Lung (tissue), 12 donors: Measurements from ENCODE around the gene FYN. TPM values are rescaled to one million over a fixed set of nuclear protein-coding genes. Genes with fewer than 3 reads are reported as not detected.

Source experiments
- ATAC-seq: fragments of 200-7000 bp; cut with Tn5 transposase; one replicate; pipeline ENCODE4 v1.9.1; 2020; ENCODE audit warnings: moderate number of reproducible peaks; ENCODE audit not compliant: insufficient read depth, low FRiP score
- DNase-seq, 3 donors: peaks; one replicate each; pipeline ENCODE4 v3.0.0-alpha.2; 2013 to 2017
- H3K27ac ChIP-seq, 2 donors: one replicate each; pipeline ENCODE4 v1.5.1; 2013; ENCODE audit warnings: mild to moderate bottlenecking in 2 of 2, moderate library complexity in 2 of 2, control low read depth in 1 of 2, inconsistent platforms in 1 of 2, low read depth in 1 of 2, low read length in 1 of 2
- H3K27me3 ChIP-seq, 3 donors: one replicate each; pipeline ENCODE4 v1.5.1; 2013; ENCODE audit warnings: low read length in 2 of 3; ENCODE audit not compliant: control insufficient read depth in 3 of 3, insufficient read depth in 3 of 3
- H3K36me3 ChIP-seq, 4 donors: one replicate each; pipeline ENCODE4 v1.5.1; 2013; ENCODE audit warnings: low read length in 4 of 4, mild to moderate bottlenecking in 1 of 4, moderate library complexity in 1 of 4; ENCODE audit not compliant: control insufficient read depth in 4 of 4, insufficient read depth in 4 of 4
- H3K4me1 ChIP-seq, 5 donors: one replicate each; pipeline ENCODE4 v1.5.1; 2013; ENCODE audit warnings: low read length in 5 of 5, mild to moderate bottlenecking in 2 of 5, moderate library complexity in 1 of 5; ENCODE audit not compliant: control insufficient read depth in 5 of 5, insufficient read depth in 5 of 5
- H3K4me3 ChIP-seq: one replicate; pipeline ENCODE4 v1.5.1; 2013; ENCODE audit warnings: mild to moderate bottlenecking, control low read depth, moderate library complexity
- H3K9ac ChIP-seq, 2 donors: one replicate each; pipeline ENCODE4 v1.5.1; 2013; ENCODE audit warnings: low read length in 2 of 2, control low read depth in 1 of 2; ENCODE audit not compliant: insufficient read depth in 1 of 2
- H3K9me3 ChIP-seq, 4 donors: one replicate each; pipeline ENCODE4 v1.5.1; 2013; ENCODE audit warnings: low read length in 3 of 4, mild to moderate bottlenecking in 1 of 4, moderate library complexity in 1 of 4; ENCODE audit not compliant: control insufficient read depth in 4 of 4, insufficient read depth in 3 of 4
- WGBS, 2 donors: extraction: QIAGEN DNeasy Blood & Tissue Kit; methylation state at CpG; one replicate each; pipeline ENCODE4 v1.1.7; 2013; 5-methylcytosine and 5-hydroxymethylcytosine counted together
- polyA plus RNA-seq, 2 donors: library from polyadenylated mRNA; stranded (reverse); fragments of 200-250 nt; gene quantifications; one replicate each; pipeline ENCODE4 v1.2.1, GENCODE V29; 2013
- total RNA-seq, 2 donors: library from RNA; depleted of rRNA in 1 of 2; stranded (reverse); fragments of >200 nt in 1 of 2; gene quantifications; one replicate each; pipeline ENCODE4 v1.2.1, GENCODE V29; 2014 to 2021
- TF ChIP-seq, protein P1 (sequence below): IDR thresholded peaks from 2 replicates; pipeline ENCODE4 v1.5.1; 2012; ENCODE audit warnings: mild to moderate bottlenecking; ENCODE audit errors: control extremely low read depth, extremely low read depth
- donor health status: control.
- donor health status: control.
- donor health status: Bipolar disorder and iron deficiency.
- donor health status: healthy.
- donor health status: DM: yes; HTN: yes; CAD: no.

The FYN gene
- total and polyA plus RNA-seq, 4 donors, result 27.3 to 157 (median 71.0) TPM

DNA sequence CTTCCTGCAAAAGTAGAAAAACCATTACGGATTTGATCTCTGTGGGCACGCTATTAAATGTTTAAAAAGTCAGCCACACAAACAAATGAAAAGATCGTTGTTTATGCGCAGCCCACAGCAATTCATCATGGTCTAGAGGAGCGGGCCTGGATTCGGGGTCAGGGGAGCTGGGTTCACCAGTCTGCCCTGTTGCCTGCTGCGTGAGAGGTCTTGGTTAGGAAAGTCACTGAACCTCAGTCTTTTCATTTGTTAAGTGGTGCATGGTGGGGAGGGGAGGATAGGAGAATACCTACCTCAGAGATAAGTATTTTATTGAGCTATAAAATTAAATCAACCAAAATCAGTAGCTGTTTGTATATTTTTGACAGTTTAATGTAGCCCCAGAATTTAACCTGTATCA, 47.3 kb upstream of the FYN start:
- ATAC-seq, result no peak
- 86 to 91% methylated on average over 7 of the region's 7 CpGs for WGBS, 2 donors
- no peak for DNase-seq

DNA sequence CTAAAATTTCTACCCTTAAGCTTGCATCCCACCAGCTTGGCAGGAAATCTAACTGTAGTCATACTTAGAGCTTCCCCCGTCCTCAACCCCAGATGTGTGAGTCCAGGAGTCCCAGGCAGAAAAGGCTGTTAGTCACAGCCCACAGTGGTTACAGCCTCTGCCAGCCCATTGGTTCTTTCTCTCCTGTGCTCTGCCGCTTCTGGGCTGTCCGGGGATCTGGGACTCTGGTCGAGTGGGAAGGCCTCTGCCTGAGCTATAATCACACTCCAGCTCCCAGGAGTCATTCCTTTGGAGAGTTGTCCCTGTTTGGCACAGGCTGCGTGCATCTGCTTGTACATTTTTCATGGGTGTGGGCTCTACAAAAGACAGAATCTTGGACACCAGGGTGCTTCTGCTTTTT, 45.6 kb upstream of the FYN start:
- Histone ChIP-seq H3K4me3 (no peak overlapping the region), H3K27me3 (no peaks in the 10 kb centered on the region), H3K27ac (no peak overlapping the region), H3K4me1 (no peaks in the 10 kb centered on the region), H3K36me3 (no peaks in the 10 kb centered on the region), H3K9ac (no peak overlapping the region), H3K9me3 (peaks cover 0 to 1% (median 0%) of the 10 kb centered on the region in 4 donors)
- TF ChIP-seq, protein P1, sequence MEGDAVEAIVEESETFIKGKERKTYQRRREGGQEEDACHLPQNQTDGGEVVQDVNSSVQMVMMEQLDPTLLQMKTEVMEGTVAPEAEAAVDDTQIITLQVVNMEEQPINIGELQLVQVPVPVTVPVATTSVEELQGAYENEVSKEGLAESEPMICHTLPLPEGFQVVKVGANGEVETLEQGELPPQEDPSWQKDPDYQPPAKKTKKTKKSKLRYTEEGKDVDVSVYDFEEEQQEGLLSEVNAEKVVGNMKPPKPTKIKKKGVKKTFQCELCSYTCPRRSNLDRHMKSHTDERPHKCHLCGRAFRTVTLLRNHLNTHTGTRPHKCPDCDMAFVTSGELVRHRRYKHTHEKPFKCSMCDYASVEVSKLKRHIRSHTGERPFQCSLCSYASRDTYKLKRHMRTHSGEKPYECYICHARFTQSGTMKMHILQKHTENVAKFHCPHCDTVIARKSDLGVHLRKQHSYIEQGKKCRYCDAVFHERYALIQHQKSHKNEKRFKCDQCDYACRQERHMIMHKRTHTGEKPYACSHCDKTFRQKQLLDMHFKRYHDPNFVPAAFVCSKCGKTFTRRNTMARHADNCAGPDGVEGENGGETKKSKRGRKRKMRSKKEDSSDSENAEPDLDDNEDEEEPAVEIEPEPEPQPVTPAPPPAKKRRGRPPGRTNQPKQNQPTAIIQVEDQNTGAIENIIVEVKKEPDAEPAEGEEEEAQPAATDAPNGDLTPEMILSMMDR, result no peak
- peak; percentile 19 for ATAC-seq
- WGBS, 2 donors, result 74 to 75% methylated on average over 5 of the region's 5 CpGs
- DNase-seq, result no peak

More for the DNA sequence above, 47.3 kb upstream of the FYN start:
- TF ChIP-seq, protein P1, result no peak
- Histone ChIP-seq H3K27me3 (no peaks in the 10 kb centered on the region), H3K4me3 (no peak overlapping the region), H3K27ac (no peak overlapping the region), H3K9me3 (no peaks in the 10 kb centered on the region), H3K4me1 (no peaks in the 10 kb centered on the region), H3K9ac (no peak overlapping the region), H3K36me3 (no peaks in the 10 kb centered on the region)

DNA sequence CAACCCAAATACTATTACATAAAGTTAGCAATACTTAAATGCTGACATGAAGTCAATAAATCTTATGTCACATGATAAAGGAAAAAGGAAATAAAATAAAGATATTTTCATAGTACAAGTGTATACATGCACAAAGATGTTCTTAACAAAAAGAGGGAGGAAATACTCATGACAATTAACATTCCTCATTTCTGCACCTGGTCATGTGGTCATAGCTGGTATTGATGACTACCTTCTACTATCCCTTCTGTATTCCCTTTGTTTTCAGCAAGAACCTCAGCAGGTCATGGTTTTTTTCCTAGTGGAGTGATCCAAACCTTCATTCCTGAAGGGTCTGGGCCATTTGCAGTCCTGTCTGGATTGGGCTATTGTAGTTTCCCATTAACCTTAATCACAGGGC, 43.5 kb upstream of the FYN start:
- ATAC-seq, result no peak
- no peak for DNase-seq
- H3K27ac ChIP-seq, result no peak overlapping the region
- H3K9me3 ChIP-seq, result peaks cover 0 to 1% (median 0%) of the 10 kb centered on the region in 4 donors
- H3K4me3 ChIP-seq, result no peak overlapping the region
- no peak overlapping the region for H3K9ac ChIP-seq
- TF ChIP-seq, protein P1, result no peak
- H3K36me3 ChIP-seq, result no peaks in the 10 kb centered on the region
- no peaks in the 10 kb centered on the region for H3K4me1 ChIP-seq
- no peaks in the 10 kb centered on the region for H3K27me3 ChIP-seq

DNA sequence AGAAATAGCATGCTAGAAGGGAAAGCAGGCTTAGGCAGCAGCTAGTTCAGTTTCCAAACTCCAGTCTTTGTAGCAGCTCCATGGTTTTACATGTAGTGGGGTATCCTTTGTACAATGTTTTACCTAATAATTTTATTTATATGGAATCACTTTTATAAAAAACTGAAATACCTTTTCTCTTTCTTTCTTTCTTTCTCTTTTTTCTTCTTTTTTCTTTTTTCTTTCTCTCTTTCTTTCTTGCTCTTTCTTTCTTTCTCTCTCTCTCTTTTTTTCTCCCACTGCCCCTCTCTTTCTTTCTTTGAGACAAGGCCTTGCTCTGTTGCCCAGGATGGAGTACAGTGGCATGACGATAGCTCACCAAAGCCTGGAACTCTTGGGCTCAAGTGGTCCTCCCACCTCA, 41.4 kb upstream of the FYN start:
- no peaks in the 10 kb centered on the region for H3K4me1 ChIP-seq
- H3K36me3 ChIP-seq, result no peaks in the 10 kb centered on the region
- H3K4me3 ChIP-seq, result no peak overlapping the region
- H3K9me3 ChIP-seq, result peaks cover 0 to 1% (median 0%) of the 10 kb centered on the region in 4 donors
- ATAC-seq, result no peak
- no peak for DNase-seq
- TF ChIP-seq, protein P1, result no peak
- H3K27ac ChIP-seq, result no peak overlapping the region
- no peak overlapping the region for H3K9ac ChIP-seq
- 97 to 100% methylated on average over 1 of the region's 1 CpG for WGBS, 2 donors
- H3K27me3 ChIP-seq, result no peaks in the 10 kb centered on the region
